Kidney epithelial cell (primary cell): ENCODE results near the gene CD82. TPM values are rescaled to one million over a fixed set of nuclear protein-coding genes. Genes with fewer than 3 reads are reported as not detected.

ENCODE experiments used
- DNase-seq: peaks from one replicate; pipeline ENCODE4 v3.0.0-alpha.2; 2010; ENCODE audit warnings: low read depth
- H3K27me3 ChIP-seq: 2 replicates; pipeline ENCODE4 v1.6.0; 2011; ENCODE audit warnings: low read length; ENCODE audit not compliant: control insufficient read depth, insufficient read depth
- H3K36me3 ChIP-seq: 2 replicates; pipeline ENCODE4 v1.5.1; 2011; ENCODE audit warnings: low read length; ENCODE audit not compliant: control insufficient read depth, insufficient read depth
- H3K4me3 ChIP-seq: 2 replicates; pipeline ENCODE4 v1.5.1; 2011; ENCODE audit warnings: low read depth, mild to moderate bottlenecking, control low read depth, low read length
- CTCF ChIP-seq: IDR thresholded peaks from 2 replicates; pipeline ENCODE4 v1.5.1; 2011; ENCODE audit warnings: mild to moderate bottlenecking, moderate library complexity, low read length, control low read depth, inconsistent platforms; ENCODE audit not compliant: insufficient read depth, poor library complexity, severe bottlenecking
- total RNA-seq: library from RNA; depleted of rRNA; stranded (reverse); fragments of >200 nt; gene quantifications from 2 replicates; pipeline ENCODE4 v1.2.3, GENCODE V29; 2015

The CD82 gene
- total RNA-seq, 1 donor from 2014 or later = 47.3 TPM

- Histone ChIP-seq H3K36me3 (no peaks in the 10 kb centered on the region), H3K27me3 (peaks cover 13% of the 10 kb centered on the region), H3K4me3 (no peak overlapping the region)
- TF ChIP-seq CTCF = no peak
- no peak for DNase-seq
Measured at GRCh38 chr11:44527476-44527875, 38.0 kb upstream of the CD82 start.

DNA sequence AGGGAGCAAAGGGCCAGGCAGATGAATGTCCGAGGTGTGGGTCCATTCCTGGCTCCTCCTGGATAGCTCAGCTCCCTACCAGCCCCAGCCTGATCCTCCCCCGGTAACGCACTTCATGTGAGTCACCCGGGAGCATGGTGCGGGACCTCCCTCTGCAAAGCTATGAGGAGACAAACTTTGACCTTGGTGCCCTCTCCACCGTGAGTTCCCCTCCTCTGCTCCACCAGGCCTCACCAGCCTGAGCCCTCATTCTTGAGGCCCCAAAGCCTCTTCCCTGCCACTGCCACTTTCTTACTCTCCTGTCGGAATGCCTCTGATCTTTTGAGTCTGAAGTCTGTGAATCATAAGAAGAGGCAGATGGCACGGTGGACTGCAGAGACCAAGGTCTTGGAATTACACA lies 37.4 kb upstream of the CD82 start:
- H3K27me3 ChIP-seq = peaks cover 10% of the 10 kb centered on the region
- DNase-seq = no peak

GRCh38 chr11:44528581-44528980 lies 36.9 kb upstream of the CD82 start:
- Histone ChIP-seq H3K27me3 (peaks cover 10% of the 10 kb centered on the region), H3K36me3 (no peaks in the 10 kb centered on the region), H3K4me3 (no peak overlapping the region)
- no peak for TF ChIP-seq CTCF
- no peak for DNase-seq

More for the DNA sequence above, 37.4 kb upstream of the CD82 start:
- H3K4me3 ChIP-seq = no peak overlapping the region
- no peaks in the 10 kb centered on the region for H3K36me3 ChIP-seq
- TF ChIP-seq CTCF = no peak

DNA sequence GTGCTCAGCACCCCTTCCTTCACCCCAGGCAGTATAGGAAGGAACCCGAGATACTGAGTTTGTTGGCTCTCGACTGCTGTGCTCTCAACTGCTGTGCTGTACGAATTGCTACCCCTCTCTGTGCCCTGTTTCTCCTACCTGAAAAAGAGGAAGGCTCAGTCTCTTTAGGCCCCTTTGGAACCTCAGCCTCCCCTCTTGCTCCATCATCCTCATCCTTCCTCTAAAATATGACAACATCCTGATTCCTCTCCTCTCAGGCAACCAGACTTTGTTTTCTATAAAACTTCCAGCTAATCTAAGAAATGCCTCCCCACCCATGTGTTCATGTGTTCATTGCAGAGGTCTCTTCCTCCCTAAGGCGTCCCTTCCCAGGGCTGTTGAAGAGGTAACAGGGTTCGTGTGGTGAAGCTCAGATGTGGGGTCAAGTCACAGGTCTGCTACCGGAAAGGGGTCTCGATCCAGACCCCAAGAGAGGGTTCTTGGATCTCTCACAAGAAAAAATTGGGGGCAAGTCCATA lies 35.5 kb upstream of the CD82 start:
- Histone ChIP-seq H3K4me3 (no peak overlapping the region), H3K27me3 (peaks cover 10% of the 10 kb centered on the region), H3K36me3 (no peaks in the 10 kb centered on the region)
- no peak for TF ChIP-seq CTCF
- DNase-seq = no peak

GRCh38 chr11:44530413-44531115 lies 34.9 kb upstream of the CD82 start:
- no peak overlapping the region for H3K4me3 ChIP-seq
- no peaks in the 10 kb centered on the region for H3K36me3 ChIP-seq
- H3K27me3 ChIP-seq = peaks cover 14% of the 10 kb centered on the region
- no peak for TF ChIP-seq CTCF
- no peak for DNase-seq

- Histone ChIP-seq H3K36me3 (no peaks in the 10 kb centered on the region), H3K27me3 (peaks cover 9% of the 10 kb centered on the region), H3K4me3 (no peak overlapping the region)
- TF ChIP-seq CTCF = no peak
- DNase-seq = no peak
Measured at GRCh38 chr11:44531116-44531504, 34.4 kb upstream of the CD82 start.
